ENCODE data around the gene SREBF2. TPM values are rescaled to one million over a fixed set of nuclear protein-coding genes. Genes with fewer than 3 reads are reported as not detected.

SREBF2 gene
- total and polyA plus RNA-seq, 10 of the 15 experiments (the other 5 are each of a cell fraction or from before 2014, with no cell fraction given): 2.4 to 177 (median 78.8) TPM

DNA sequence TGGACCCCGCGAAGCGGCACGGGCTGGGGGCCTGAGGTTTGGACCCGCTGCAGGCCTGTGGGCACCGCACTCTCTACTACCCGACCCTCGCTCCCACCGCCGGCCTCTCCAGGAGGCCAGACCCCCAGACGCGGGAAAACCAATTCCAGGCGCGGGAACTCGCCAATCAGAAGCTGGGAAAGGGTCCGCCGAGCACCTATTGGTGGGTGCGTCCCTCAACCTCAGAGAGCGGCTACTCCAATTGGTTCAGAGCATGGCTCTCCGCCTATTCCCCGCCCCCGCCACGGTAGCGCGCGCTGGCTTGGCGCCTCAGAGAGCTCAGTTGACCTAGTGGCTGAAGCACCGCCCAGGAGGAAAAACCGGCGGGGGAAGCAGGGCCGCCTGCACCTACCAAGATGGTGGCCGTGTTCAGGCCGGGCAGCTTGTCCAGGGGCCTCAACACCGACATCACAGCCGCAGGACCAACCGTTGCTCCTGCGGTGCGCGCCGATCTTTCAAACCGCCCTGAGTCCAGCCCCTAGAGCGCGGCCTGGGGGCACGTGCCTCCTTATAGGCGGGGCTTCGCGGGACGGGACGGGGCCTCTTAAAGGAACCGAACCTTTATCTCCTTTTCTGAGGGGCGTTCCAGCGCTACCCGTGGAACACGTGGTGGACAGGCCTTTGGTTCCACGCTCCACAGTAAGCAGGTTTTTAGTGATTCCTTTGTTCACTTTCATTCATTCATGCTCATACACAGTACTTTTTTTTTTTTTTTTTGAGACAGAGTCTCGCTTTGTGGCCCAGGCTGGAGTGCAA lies 113.9 kb downstream of the SREBF2 start, which contains the start of gene CENPM (continued):
- TF ChIP-seq, protein P1, sequence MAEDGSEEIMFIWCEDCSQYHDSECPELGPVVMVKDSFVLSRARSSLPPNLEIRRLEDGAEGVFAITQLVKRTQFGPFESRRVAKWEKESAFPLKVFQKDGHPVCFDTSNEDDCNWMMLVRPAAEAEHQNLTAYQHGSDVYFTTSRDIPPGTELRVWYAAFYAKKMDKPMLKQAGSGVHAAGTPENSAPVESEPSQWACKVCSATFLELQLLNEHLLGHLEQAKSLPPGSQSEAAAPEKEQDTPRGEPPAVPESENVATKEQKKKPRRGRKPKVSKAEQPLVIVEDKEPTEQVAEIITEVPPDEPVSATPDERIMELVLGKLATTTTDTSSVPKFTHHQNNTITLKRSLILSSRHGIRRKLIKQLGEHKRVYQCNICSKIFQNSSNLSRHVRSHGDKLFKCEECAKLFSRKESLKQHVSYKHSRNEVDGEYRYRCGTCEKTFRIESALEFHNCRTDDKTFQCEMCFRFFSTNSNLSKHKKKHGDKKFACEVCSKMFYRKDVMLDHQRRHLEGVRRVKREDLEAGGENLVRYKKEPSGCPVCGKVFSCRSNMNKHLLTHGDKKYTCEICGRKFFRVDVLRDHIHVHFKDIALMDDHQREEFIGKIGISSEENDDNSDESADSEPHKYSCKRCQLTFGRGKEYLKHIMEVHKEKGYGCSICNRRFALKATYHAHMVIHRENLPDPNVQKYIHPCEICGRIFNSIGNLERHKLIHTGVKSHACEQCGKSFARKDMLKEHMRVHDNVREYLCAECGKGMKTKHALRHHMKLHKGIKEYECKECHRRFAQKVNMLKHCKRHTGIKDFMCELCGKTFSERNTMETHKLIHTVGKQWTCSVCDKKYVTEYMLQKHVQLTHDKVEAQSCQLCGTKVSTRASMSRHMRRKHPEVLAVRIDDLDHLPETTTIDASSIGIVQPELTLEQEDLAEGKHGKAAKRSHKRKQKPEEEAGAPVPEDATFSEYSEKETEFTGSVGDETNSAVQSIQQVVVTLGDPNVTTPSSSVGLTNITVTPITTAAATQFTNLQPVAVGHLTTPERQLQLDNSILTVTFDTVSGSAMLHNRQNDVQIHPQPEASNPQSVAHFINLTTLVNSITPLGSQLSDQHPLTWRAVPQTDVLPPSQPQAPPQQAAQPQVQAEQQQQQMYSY (CRISPR knock-in tag; IDR thresholded peaks at IDR 0.05): no peak

DNA sequence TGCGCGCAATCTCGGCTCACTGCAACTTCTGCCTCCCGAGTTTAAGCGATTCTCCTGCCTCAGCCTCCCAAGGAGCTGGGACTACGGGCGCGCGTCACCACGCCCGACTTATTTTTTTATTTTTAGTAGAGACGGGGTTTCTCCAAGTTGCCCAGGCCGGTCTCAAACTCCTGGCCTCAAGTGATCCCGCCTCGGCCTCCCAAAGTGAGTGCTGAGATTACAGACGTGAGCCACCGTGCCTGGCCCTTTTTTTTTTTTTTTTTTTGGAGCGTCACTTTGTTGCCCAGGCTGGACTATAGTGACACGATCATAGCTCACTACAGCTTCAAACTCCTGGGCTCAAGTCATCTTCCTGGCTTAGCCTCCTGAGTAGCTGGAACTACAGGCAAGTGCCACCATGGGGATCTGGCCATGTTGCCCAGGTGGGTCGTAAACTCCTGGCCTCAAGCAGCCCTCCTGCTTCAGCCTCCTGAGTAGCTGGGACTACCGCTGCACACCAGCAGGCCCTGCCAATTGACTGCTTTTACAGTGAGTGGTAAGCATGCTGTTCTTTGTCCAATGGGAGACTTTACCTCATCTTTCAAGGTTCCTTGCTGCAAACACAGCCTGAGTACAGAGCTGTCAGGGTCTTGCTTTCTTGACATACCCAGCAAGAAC lies 114.6 kb downstream of the SREBF2 start:
- TF ChIP-seq MYC (IDR thresholded peaks at IDR 0.05; ENCODE audit: insufficient read depth, insufficient read length, insufficient replicate concordance, low read length, severe bottlenecking) (no peak), NR2C1 (IDR thresholded peaks at IDR 0.05) (no peak), IKZF2 (IDR thresholded peaks at IDR 0.05) (0 out of 4 replicates have a peak, but pooled peaks of 1 of the 2 experiments have one; percentile 19)
- TF ChIP-seq, protein P2, sequence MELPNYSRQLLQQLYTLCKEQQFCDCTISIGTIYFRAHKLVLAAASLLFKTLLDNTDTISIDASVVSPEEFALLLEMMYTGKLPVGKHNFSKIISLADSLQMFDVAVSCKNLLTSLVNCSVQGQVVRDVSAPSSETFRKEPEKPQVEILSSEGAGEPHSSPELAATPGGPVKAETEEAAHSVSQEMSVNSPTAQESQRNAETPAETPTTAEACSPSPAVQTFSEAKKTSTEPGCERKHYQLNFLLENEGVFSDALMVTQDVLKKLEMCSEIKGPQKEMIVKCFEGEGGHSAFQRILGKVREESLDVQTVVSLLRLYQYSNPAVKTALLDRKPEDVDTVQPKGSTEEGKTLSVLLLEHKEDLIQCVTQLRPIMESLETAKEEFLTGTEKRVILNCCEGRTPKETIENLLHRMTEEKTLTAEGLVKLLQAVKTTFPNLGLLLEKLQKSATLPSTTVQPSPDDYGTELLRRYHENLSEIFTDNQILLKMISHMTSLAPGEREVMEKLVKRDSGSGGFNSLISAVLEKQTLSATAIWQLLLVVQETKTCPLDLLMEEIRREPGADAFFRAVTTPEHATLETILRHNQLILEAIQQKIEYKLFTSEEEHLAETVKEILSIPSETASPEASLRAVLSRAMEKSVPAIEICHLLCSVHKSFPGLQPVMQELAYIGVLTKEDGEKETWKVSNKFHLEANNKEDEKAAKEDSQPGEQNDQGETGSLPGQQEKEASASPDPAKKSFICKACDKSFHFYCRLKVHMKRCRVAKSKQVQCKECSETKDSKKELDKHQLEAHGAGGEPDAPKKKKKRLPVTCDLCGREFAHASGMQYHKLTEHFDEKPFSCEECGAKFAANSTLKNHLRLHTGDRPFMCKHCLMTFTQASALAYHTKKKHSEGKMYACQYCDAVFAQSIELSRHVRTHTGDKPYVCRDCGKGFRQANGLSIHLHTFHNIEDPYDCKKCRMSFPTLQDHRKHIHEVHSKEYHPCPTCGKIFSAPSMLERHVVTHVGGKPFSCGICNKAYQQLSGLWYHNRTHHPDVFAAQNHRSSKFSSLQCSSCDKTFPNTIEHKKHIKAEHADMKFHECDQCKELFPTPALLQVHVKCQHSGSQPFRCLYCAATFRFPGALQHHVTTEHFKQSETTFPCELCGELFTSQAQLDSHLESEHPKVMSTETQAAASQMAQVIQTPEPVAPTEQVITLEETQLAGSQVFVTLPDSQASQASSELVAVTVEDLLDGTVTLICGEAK (IDR thresholded peaks at IDR 0.05; ENCODE audit: borderline replicate concordance): 0 out of 2 replicates have a peak, but pooled peaks have one; percentile 49
- TF ChIP-seq, protein P3, sequence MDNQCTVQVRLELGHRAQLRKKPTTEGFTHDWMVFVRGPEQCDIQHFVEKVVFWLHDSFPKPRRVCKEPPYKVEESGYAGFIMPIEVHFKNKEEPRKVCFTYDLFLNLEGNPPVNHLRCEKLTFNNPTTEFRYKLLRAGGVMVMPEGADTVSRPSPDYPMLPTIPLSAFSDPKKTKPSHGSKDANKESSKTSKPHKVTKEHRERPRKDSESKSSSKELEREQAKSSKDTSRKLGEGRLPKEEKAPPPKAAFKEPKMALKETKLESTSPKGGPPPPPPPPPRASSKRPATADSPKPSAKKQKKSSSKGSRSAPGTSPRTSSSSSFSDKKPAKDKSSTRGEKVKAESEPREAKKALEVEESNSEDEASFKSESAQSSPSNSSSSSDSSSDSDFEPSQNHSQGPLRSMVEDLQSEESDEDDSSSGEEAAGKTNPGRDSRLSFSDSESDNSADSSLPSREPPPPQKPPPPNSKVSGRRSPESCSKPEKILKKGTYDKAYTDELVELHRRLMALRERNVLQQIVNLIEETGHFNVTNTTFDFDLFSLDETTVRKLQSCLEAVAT (IDR thresholded peaks at IDR 0.05): peak; percentile 100
- no peaks in the 10 kb centered on the region for H4K20me1 ChIP-seq (ENCODE audit: control insufficient read depth, insufficient read depth)
- peaks cover 59% of the 10 kb centered on the region for H3K4me1 ChIP-seq (ENCODE audit: control insufficient read depth, insufficient read depth, low read length)
- H3K79me2 ChIP-seq (ENCODE audit: control insufficient read depth, insufficient read depth, low read length): peaks cover 41% of the 10 kb centered on the region
- 82% methylated on average over 19 of the region's 21 CpGs for WGBS (ENCODE audit: insufficient coverage, insufficient replicate concordance, low lambda C conversion rate, missing lambda C conversion rate)
- ChIA-PET POLR2A (interaction anchor here (0.6 to 9.2 kb wide), 19 partner anchors 10 to 925 kb away, joined by 3 to 164 read pairs (median 3); partner anchors contain the start of genes CCDC134, DESI1, TNFRSF13C and XRCC6), SMC1A (ENCODE audit: uncharacterized antibody, unreplicated experiment) (interaction anchor here (0.9 to 3.3 kb wide), 10 partner anchors 7 to 497 kb away, joined by 3 to 18 read pairs (median 4); partner anchors contain the start of genes SREBF2 and TNFRSF13C), RAD21 (ENCODE audit: unreplicated experiment) (interaction anchor here (0.8 to 7.9 kb wide), 12 partner anchors 9 to 250 kb away, joined by 3 to 115 read pairs (median 8); partner anchors contain the start of genes NDUFA6, SMDT1 and TNFRSF13C), CTCF (interaction anchor here (1.0 to 2.0 kb wide), 10 partner anchors 11 to 281 kb away, joined by 3 to 12 read pairs (median 4); partner anchors contain the start of gene NDUFA6)
- in situ Hi-C loops (cut with MboI): loop anchor here (5.0 kb wide), 1 partner anchor 115 kb away; the partner anchor contains the start of gene SREBF2
- H3K4me2 ChIP-seq (ENCODE audit: control insufficient read depth, insufficient read depth): peak overlapping the region; percentile 99
- H3K27ac ChIP-seq (ENCODE audit: control insufficient read depth, insufficient read depth): peak overlapping the region; percentile 94
- ATAC-seq (no peak), DNase-seq (ENCODE audit: low read depth, low spot score) (no peak), FAIRE-seq (no peak)
- no peak overlapping the region; the same call in 1 of the 2 replicates for H3K9ac ChIP-seq (ENCODE audit: control insufficient read depth, insufficient read depth, low read length)
- intact Hi-C loops (cut with micrococcal nuclease; ENCODE audit: unreplicated experiment): loop anchor here (5.0 kb wide), 1 partner anchor 490 kb away; no protein-coding TSS in a partner anchor
- peak overlapping the region; percentile 78; the same call in 1 of the 2 replicates for H3K4me3 ChIP-seq
- BruUV-seq (replicated peaks): no TSS peak
- no peaks in the 10 kb centered on the region for H3K27me3 ChIP-seq (replicated peaks in 1 of 2; ENCODE audit: control insufficient read depth in 2 of 2, insufficient read depth in 2 of 2, low read length in 1 of 2)
- peaks cover 8 to 14% of the 10 kb centered on the region in 2 experiments; a peak in 3 of 4 replicates for H3K36me3 ChIP-seq (ENCODE audit: control insufficient read depth in 2 of 2, insufficient read depth in 2 of 2, low read length in 1 of 2)
- H2AFZ ChIP-seq (ENCODE audit: control insufficient read depth, low read depth, low read length): peak overlapping the region; percentile 86
- H3K9me3 ChIP-seq (replicated peaks; ENCODE audit: control insufficient read depth, insufficient read depth, low read length): no peaks in the 10 kb centered on the region
